SIG-M5 treated with dmso at 0.1 percent for 504 hours (cell line): ENCODE measurements around the gene R3HDM2.

ENCODE experiments used
- DNase-seq: peaks from one replicate; lab custom pipeline; 2025; ENCODE audit not compliant: unreplicated experiment; lab: John Stamatoyannopoulos, UW

R3HDM2 gene

GRCh38 chr12:57273516-57273915 is 157.3 kb downstream of the R3HDM2 start:
- DNase-seq = no peak

GRCh38 chr12:57272337-57273151 is 158.3 kb downstream of the R3HDM2 start:
- DNase-seq = no peak

DNA sequence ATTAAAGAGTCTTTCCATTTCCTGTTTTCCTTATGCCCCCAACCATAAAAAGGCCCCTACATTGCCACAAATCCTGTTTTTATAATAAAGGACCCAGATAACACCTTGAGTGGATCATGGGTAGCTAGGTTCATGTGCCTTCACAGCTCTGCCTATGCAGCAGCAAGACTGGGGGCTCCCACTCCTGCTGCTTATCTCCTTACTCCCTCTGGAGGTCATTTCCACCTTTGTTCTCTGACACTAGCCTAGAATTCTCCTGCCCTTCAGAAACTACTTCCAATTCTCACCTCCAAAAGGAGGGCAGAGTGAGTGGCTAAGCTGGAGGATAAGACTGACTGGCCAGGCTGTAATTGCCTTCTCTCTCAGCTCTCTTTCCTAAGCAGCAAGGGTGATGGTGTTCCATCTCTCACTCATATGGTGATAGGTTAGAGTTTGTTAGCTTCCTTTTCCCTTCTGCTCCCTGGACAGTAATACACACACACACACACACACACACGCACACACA is 159.8 kb downstream of the R3HDM2 start:
- no peak for DNase-seq

- DNase-seq = no peak
Observed at GRCh38 chr12:57268264-57268663, 162.6 kb downstream of the R3HDM2 start.

GRCh38 chr12:57266681-57267080 is 164.2 kb downstream of the R3HDM2 start:
- no peak for DNase-seq

- DNase-seq = no peak
Observed at GRCh38 chr12:57263096-57263495, 167.7 kb downstream of the R3HDM2 start.

- DNase-seq = no peak
Observed at GRCh38 chr12:57262126-57262822, 168.6 kb downstream of the R3HDM2 start.

DNA sequence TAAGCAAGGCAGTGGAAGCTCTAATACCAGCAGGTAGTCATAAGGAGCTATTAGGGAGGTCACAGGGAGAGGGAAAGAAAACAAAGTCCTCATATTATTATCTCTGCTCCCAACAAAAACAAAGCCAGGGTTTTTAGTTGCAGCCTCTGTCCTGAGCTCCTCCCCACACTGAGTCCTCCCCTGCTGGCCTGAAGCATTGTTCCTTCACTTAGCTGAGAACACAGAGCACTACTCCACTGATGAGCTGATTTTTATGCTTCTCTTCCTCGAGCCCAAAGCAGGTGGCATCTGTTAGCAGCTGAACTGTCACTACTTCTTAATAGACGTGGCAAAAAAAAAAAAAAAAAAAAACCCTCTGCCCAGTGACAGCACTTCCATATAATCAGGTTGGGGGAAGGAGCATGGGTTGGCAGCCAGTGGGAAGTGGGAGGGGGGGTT is 169.4 kb downstream of the R3HDM2 start:
- DNase-seq = no peak

DNA sequence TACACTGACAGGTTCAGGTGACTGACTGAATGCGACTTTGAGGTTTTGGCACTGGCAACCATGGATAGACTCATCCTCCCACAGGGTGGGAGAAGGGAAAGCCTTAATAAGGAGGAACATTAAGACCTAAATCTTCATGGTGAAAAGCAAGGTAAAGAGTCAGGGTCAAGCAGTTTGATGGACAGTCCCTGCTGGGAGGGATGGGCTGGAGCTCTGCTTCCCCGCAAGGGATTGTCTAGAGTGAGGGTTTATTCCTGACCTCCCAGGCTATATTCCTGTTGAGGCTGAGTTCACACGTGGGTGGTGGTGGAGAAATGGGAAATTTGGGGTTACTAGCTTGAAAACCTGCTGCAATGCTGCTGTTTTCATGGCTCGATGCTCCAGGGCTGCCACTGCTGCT is 170.5 kb downstream of the R3HDM2 start:
- no peak for DNase-seq

GRCh38 chr12:57258977-57259970 is 171.6 kb downstream of the R3HDM2 start:
- no peak for DNase-seq

- DNase-seq = no peak
Observed at GRCh38 chr12:57255916-57256315, 174.9 kb downstream of the R3HDM2 start.

DNA sequence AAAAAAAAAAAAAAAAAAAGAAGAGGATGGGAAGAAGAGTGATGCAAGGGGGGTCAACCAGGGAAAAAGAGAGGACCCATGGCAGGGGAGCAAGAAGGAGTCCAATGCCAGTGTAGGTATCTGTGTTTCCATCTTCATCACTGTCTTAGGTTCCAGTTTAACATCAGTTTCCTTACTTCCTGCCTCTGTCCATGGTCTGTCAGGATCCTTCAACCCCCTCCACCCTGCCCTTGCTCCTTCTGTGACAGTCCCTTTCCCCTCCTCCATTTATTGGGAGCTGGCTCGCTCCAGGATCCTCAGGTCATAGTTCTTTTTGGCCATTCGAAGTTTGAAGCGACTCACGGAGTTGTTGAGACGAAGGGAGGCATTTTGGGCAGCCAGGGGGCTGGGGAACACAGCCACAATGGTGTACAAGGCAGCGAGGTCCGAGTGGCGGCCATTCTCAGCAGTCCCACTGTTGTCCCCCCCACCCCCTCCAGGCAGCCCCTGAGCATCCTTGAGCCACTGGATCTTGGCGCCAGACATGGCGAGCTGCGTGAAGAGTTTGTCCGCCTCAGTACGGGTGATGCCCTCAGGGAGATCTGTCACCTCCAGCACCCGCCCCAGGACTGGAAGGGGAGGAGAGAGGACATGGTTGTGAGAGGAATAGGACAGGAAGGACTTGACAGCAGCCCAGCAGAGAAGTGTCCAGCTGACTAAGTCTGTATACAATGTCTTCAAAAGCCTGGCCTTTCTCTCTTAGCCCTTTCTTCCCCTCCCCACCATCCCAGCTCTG is 176.2 kb downstream of the R3HDM2 start:
- no peak for DNase-seq

DNA sequence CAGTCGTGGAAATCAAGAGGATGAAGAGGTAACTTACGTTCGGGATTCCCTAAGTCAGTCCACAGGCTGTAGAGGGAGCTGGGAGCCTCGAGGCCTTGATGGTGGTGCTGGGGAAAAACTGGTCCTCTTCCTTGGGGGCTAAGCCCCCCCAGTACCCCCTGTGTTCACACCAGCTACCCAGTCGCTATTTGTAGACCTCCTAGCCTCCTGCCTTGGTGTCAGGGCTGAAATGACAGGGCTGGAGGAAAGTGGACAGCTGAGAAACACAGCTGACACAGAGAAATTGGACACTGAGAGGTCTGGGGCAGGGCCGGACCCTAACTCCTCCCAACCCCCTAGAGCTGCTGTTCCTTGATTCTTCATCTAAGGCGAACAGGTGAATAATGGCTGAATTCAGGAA is 179.9 kb downstream of the R3HDM2 start, which contains the start of gene STAC3:
Gene STAC3 (minus strand): TSS at position 232 of the 400 bp plus-strand sequence. CDS start 1,551 bp downstream, outside the sequence.
- no peak for DNase-seq

GRCh38 chr12:57250541-57250940 is 180.3 kb downstream of the R3HDM2 start:
- no peak for DNase-seq

DNA sequence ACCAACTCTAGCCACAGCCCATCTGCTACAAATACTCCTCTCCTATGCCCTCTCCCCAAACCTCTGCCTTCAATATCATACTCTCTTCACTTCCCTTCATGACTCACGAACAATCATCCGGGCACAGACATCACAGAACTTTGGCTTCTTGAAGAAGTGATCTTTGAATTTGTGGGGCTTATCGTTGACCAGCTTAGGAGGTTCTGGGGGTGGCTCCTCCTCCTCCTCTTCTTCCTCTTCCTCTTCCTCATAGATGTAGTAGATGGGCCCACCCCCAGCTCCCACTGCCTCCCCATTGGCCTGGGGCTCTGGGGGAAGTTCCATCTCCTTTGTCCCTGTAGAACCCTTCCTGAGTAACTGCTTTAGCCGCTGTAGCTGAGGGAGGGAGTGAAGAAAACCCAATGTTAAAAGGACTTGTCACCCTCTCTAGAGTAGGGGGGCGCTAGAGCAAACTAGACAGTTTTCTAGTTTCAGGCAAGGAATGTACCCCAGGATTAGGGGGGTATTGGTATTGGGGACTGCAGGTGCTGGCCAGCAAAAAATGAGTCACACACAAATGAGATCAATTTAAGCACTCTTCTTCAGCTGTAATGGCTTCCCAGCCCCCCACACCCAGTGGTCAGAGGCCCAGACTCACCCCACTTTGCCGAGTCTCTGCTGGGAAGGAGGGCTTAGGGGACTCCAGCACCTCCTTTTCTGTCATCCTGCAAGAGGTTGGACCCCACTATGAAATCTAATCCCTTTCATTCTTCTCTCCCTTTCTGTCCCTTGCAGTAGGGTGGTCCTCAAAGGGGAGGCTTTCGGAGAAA is 181.7 kb downstream of the R3HDM2 start:
- peak; percentile 92 for DNase-seq

DNA sequence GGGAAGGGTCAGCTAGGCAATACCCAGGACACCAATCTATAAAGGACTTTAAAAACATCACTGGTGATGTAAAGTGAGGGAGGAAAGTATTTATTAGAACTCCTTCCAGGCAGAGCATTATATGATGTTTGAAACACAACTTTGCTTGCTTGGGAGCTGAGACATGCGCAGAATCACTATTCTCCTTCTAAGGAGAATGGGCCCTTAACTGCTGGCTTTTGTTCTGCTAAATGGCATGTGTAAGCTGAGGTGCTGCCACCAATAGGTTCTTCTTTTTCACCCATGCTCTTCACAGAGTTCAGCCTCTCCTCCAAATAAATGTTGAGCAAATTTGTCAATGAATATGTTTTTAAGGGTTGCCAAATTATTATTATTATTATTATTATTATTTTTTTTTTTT is 183.8 kb downstream of the R3HDM2 start:
- no peak for DNase-seq

DNA sequence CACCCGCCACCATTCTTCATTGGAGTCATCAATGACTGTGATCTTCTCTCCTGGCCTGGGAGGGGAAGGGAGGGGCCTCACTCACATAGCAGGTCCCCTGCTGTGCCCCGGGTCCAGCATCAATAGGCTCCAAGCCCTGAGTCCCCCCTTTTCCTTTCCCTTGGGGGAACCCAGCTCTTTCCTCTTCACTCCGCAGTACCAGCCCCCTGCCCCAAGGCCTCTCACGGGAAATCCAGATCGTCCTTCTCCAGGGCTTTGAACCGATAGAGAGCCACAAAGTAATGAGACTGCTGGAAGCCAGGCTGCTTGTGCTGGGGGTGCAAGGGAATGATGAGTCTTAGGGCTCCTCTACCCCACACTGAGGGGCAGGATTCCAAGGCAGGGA is 186.5 kb downstream of the R3HDM2 start:
- no peak for DNase-seq

DNA sequence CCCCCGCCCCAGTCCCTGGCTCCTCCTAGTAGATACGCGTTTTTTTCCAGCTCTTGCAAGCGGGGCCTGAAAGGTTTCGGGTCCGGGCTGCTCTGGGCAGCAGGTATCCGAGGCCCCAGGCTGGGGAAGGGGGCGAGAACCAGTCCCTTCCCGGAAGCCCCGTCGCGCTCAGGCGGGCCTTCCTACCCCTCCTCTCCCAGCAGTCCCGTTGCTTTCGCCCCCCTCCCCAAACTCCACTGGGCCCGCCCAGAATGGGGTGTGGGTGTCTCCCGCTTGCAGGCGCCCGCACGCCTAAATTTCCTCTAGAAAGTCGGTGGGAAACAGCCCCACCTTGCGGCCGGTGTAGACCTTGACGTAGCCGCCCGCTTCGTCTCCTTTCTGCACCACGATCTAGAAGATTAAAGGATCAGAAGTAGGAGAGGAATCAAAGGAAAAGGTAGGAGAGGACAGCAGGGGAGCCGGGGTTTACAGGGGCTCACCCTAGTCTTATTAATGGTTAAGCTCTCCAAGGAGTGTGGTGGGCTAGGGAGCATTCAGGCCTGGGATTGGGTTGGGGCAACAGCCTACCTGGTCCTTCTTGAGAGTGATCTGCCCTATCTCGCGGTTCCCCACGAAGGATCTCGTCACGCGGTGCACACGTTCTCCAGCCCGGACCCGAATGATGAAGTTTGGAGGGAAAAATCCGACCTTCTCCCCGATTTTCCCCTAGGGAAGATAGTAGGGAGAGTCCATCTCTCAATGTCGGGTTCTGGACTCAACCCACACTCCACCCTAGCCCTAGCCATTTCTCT is 187.1 kb downstream of the R3HDM2 start:
- DNase-seq = peak; percentile 75
